Stimulated activated CD4-positive, alpha-beta T cell treated with anti-CD3 and anti-CD28 coated beads, TNF-alpha, amount 100 ng/mL, for 4 hours (primary cell): ENCODE data around the gene MRRF.

Experiments used
- DNase-seq, 3 experiments: peaks; one replicate each; pipeline ENCODE4 v3.0.0-alpha.2; 2020; ENCODE audit warnings: low read depth in 3 of 3

Gene MRRF

DNA sequence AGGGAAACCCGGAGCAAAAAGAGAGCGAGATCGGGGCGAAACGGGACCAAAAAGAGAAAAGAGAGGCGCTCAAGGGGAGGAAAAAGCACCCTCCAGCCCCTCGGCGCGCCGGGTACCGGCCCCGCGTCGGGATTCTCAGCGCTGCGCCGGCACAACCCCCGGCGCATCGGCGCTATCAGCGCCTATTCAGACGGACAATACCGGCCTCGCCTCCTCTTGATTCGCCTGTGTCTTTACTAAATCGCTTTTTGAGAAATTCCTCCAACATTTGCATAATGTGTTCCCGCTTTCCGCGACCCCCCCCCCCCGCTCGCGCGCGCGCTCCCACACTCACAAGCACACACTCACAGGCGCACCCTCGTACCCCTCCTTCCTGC, 36.5 kb upstream of the MRRF start:
- DNase-seq, result no peak

DNA sequence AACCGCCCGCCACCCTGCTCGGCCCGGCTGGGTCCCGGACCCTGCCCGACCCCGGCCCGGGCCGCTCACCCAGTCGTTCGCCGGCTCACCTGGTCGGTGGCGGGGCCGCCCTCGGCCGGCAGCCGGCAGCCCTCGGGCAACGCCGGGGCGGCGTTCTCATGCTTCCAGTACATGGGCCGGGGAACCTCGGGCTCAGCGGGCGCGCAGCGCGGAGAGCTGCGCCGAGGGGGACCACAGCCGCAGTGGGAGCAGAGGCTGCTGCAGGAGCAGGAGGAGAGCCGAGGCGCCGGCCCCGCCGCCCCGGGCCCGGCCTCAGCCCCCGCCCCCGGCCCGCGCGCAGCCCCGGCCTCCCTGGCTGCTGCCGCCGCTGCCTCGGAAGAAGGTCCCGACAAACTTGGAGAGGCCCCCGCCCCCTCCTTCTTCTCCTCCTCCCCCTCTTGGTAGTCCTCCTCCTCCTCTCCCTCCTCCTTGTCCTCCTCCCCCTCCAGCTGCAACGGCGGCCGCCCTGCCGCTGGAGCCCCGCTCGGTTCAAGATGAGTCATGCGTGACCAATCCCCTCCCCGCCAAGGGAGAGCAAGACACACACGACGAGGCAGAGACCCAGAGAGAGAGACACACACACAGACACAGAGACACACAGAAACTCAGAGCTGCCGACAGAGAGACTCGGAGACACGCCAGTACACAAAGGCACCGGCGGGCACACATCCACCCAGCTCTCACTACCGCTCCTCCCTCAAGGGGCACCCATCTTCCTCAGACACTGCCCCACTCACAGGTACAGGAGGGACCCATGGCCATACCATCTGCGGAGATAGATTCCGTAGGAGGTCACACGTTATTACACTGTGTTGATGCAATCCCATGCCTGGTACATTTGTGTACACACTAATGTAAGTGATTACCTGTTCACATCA, 35.9 kb upstream of the MRRF start, which contains the start of gene LHX6:
Gene LHX6, minus strand, starts transcription at position 390 of the 917 bp plus-strand sequence. Its CDS starts 217 bp downstream, at position 173.
- DNase-seq, result no peak

DNA sequence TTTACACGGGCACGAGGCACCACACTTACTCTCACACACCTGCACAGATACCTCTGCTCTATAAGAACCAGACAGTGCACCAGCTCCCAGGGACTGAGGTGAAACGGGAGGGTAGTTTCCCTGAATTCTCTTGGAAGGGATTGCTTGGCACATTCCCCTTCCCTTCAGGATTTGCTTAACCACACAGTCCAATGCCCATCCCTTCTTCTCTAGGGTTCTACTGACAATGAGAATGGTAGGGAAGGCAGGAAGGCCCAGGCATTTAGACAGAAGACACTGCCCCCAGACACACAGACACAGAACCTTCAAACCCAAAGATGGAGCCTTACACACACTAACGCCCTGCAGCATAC, 35.2 kb upstream of the MRRF start:
- no peak for DNase-seq

DNA sequence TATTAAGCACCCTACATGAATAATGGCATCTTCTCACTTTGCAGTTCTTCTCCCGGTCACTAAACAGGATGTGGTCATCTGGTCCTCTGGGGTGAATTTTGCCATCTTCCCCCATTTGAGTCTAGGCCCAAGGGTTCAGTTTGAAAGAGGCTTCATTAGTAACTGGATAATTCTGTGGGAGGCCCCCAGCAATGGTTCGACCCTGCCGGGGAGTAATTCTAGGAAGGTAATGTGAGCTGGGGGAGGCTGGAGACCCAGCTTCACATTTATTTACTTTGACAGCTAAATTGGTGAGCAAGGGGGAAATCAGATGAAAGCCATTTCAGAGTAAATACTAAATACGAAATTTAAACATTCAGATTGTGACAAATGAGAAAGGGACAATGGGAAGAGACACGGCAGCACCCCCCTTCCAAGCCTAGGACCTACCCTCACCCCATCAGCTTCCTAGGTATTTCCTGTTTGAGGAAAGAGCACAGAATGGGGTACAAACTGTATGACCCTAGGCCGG, 31.8 kb upstream of the MRRF start:
- no peak for DNase-seq

DNA sequence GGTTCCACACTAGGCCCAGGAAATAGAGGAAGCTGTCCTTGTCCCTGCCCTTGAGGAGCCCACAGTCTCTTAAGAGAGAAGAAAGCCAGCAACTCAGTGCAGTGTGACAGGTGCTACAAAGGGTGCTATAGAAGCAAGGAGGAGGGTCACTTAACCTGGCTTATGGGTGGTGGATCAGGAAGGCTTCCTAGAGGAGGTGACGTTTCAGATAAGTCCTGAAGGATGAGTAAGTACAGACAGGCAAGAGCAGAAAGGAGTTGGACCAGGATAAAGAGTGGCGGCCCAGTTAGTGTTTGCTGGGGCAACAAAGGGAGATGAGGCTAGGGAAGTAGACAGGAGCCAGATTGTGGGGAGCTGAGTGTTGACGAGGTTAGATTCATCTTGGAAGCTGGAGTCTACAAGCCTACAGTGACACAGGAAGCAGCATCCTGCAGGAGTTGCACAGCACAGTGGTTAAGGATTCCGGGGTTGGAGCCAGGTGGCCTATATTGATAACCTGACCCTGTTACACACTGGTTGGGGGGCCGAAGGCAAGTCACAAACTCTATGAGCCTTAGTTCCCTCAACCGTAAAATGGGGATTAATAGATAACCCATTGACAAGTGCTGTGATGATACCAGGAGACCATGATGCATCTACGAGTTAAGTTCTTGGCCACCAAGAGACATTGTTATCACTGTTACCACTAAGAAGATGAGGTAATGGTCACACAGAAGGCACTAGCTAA, 30.5 kb upstream of the MRRF start:
- DNase-seq, result no peak

DNA sequence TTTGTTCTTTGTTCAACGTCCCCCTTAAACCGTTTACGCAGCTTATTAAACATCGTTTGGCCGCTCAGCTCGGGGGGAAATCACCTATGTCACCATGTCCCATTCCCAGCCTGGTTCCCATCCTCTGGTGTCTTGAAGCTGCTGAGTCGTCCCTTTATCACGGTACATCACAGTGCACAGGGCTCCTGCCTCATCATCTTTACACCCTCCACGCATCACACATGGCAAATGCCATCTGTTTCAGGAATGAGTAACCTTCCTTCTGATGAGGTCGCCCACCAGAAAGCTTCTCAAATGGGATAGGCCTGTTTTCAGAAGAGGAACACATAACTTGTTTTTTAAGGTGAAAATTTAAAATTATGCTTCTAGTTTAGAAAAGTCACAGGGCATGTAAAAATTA, 28.0 kb upstream of the MRRF start:
- DNase-seq, result no peak

DNA sequence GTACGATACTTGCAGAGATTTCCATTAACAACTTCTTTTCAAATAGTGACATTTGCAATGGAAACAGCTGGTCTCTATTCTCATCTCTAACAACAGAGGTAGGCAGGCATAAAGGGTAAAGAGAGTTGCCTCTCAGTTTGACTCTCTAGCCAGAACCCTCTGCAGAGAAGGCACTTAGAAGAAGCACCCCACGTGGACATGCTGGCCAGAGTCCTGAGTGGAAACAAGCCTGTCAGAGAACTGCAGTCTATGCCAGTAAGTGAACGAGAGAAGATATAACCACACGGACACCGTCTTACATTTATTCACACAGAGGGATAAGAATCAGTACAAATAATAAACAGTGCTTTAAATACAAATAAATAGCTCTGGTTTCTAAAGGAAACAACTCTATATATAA, 25.0 kb upstream of the MRRF start:
- no peak for DNase-seq

DNA sequence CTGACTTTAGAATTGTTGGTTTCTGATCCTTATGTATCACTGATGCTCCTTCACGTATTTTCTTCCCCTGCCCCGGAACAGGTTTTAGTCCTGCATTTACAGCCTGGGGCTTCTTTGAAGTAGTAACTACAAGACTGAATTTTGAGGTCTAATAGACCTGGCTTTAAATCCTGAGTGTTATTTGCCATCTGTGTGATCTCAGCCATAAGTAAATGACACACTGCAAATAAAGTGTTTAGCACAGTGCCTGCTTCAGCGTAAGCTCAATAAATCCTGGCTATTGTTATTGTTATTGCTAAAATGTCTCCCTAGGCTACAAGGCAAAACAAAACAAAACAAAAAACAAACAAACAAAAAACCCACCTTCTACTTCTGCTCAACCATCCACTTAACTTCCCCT, 20.3 kb upstream of the MRRF start:
- DNase-seq, result no peak

DNA sequence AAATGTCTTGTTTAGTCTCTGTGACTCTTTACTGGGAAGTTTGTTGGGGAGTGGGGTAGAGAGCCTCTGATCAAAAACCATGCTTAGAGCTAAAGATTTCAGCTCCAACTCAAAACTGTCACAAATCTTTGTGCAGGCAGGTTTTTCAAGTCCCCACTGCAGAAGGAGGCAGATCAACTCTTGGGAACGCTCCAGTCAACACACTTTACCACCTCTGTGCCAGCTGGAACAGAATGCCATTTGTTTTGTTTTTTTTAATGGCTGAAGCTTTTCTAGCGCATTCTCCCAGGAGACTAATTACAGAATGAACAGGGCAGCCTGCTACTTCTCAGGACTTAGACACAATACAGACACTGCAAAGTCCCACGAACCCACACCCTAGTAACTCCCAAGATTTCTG, 18.0 kb upstream of the MRRF start:
- DNase-seq, result no peak

DNA sequence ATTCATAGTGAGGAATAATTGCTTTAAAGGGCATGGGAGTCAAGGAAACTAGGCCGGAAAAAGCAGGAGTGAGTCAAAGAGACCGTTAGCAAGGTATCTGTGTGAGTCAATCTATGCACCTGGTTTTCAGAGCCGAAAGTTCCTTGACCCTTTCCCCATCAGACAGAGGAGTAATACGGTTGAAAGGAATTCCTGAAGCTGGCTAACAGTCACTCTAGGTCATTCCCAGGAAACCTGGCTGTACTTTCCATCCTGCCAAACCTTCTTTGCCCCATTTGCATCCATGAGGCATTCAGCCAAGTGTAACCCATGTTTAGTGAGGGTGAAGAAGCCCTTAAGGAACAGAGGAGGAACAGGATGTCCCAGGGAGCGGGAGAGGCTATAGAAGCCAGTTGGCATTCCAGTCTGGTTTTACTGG, 16.2 kb upstream of the MRRF start:
- DNase-seq, result no peak

DNA sequence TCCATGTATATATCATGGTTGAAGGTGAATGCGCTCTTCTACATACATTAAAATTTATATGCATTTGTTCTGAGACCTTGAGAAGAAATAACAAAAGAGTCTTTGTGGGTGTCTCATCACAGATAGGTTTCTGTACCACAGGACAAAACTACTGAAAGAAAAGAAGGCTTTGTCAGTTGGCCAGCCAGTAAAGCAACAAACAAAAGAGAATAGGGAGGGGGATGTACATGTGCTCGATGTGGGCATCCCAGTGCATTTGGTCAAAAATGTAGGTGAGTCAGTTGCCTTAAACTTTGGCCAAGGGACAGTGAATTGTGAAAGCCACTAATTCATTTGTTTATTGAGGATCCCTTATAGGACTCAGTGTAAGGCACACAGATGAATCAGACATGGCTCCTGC, 13.3 kb upstream of the MRRF start:
- no peak for DNase-seq

DNA sequence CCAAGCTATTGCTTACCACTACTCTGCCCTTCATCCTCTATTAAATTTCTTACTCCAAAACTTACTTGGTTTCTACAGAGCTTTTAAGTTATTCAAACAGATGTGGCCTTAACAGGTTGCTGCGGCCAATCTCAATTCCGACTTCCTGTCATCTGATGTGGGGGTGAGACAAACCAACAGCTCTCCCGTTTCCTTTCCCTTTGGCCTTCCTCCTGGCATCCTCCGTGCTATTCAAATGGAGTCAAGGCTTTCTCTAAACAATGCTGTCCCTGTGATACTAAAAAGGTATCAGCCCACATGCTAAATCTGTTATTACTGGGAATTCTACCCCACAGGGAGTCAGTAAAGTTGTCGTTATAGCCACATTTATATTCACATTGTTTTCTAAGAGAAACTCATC, 11.9 kb upstream of the MRRF start:
- DNase-seq, result no peak

DNA sequence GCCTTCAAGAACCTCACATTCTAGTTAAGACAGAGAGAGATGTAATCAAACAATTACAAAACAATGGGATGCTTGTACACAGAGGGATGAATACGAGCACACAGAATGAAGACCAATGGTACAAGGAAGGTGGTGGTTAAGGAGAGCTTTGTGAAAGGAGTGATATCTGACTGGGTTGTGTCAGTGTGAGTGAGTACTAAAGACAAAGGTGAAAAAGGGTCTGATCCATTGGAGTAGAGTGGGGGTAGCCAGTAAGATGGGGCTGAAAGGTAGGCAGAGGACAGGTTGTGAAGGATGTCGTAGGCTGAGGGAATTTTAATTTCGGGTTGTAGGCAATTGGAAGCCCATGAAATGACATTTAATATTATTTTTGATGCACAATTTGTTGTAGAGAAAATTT, 9.9 kb upstream of the MRRF start:
- no peak for DNase-seq

DNA sequence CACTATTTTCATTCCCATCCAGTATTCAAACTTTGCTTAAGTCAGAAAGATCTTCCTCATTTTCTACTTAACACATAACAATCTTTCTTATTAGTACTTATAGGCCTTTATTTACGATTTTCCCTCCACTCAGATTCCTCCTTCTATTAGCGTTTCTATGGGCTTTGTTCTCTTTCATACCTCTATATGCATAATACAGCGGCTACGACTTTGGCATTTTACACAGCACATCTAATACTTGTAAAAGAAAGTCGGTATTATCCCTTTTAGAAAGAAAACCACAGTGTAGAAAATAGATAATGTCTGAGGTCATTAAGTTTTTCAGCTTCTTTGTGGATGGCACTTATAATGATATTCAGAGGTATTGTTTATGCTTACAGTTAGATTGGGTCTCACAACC, 8.5 kb upstream of the MRRF start:
- DNase-seq, result no peak

DNA sequence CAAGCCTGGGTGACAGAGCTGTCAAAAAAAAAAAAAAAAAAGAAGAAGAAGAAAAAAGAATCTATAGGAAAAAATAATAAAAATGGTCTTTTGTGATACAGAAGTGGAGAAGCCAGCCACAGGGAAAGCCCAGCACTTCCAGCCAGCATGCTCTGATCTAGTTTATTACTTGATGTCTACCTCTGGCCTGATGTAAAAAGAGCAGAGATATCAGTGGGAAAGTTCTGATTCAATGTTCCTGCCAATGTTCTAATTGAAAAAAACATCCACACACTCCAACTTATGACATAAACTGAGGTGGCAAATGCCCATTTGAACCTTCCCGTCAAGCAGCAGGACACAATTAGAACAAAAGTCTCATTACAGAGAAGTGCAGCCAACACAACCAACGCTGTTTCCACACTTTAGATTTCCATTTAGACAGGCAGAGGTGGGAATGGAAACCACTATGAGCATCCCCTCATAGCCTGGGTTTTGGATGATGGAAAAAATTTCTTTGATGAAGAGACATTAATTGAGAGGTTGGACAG, 5.7 kb upstream of the MRRF start:
- DNase-seq, result no peak

DNA sequence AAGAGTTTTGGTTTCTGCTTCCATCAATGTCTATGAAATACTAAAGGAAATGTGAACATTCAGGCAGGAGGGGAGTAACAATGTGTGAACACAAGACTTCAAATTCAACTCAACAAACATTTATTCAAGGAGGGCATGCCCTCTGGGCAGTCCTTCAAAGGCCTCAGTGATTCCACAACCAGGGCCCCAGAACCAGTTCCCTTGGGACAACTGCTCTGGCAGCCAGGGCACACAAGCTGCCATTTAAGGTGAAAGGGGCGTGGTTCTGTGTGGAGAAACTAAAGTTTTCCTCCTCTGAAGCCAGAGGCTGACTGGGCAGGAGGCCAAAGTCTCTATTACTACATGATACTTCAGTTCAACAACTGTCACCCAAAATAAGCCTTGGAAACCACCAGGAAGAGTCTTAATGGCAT, 3.2 kb upstream of the MRRF start:
- DNase-seq, result no peak

DNA sequence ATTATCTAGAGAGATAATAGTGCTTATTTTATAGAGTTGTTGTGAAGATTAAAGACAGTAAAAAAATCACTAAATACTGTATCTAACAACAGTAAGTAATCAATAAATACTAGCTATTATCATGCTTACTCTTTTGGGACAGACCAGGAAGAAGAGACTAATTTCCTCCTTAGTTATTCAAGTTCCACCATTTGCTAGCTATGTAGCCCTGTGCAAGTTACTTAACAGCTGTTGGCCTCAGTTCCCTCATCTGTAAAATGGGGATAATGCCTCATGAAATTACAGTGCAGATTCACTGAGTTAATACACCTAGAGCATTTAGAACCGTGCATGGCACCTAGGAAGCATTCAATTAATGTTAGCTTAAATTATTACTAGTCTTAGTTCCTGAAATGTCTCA, 2.6 kb upstream of the MRRF start:
- DNase-seq, result no peak

DNA sequence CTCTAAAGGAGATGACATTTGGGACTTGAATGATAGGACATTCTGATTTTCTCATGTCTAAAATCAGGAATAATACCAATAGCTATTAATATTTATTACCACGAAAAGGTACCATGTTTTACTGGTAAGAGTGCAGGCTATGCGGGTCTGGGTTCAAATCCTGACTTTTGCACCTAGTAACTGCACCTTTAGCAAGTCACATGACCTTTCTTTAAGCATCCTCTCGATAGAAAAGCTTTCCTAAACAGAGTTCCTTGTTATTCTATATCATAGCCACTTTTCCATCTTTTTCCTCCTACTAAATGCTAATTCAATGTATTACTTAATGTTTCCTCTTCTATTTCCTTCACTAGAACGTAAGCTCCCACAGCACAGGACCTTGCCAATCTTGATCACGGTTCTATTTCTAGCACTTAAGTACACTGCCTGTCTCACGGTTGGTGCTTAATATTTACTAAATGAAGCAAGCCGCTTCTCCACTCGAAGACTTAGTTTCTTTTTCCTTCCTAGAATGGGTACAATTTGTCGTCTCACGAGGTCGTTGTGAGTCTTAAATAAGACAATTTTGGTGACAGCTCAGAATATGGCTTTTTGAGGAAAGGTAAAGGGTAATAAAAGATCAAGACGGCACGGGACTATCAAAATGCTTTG, 858 bp upstream of the MRRF start:
- no peak for DNase-seq

DNA sequence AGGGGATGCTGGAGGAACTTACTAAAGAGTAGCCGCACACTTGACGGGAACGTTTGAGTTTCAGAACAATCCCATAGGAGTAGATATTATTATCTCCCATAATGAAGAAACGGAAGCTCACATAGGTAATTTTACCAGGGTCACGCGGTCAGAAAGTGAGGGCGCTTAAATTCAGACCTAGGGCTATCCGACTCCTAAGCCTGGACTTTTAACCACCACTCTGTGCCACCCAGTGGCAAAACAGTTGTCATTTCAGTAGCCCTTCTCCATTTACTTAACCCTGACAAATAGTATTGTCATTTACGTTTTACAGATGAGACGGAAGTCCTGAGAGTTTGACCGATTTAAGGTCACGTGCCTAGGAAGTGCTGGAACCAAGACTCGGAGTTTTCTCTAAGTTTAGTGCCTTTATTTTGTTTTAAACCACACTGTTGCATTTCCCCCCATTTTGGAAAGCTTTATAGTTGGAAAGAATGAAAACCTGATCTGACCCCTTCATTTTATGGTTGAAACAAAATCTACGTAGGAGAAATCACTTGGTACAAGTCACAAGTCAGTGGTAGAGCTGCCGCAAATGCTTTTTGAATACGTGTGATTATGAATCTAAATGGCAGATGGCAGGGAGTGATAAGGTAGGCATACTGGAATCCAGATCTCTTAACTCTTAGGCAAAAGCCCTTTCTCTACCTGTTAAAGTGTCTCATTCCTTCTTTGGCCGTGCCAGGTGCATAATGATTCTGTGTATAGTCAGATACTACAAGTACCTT, 650 bp downstream of the MRRF start:
- DNase-seq, result no peak

DNA sequence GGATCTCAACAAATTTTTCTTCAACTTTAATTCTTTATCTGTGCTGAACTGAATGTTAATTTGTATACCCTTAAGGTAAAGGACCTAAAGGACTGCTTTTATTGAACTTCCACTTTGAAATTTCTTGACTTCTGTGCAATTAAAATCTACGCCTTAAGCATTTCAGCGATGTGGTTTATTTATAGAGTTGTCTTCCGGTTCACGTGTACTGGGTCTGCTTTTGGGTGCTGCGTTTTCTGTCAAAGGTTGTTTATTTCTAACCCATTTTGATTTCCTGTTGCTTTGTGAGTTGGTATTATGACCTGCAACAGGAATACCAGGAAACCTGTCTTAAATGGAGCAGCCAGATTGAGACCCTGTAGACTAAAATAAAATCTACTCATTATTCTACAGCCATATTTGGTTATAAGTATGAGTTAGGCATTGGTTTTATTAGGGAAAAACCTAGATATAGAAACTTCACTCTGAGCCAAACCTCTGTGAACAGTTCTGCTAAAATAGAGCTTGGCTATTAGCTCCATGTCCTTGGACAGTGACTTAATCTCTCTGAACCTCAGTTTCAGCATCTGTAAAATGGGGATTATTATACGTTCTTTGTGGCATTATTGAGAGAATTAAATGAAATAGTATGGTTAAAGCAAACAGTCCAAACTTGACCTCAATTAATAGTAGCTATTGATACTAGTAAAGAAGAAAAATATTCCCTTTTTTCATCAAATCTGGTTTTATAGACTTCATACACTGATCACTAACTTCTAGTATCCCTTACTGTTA, 3.5 kb downstream of the MRRF start:
- no peak for DNase-seq

DNA sequence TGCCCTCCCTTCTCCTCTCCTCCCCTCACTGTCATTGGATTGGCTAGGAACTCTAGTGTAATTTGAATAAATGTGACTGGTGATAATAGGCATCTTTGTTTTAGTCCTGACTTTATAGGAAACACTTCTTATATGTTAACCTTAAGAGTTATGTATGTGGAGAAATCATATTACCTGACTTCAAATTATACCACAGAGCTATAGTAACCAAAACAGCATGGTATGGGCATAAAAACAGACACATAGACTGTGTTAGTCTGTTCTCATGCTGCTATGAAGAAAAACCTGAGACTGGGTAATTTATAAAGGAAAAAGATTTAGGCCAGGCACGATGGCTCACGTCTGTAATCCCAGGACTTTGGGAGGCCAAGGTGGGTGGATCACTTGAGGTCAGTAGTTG, 9.4 kb downstream of the MRRF start:
- DNase-seq, result no peak
